HepG2 (cell line): ENCODE measurements around the gene GMFB. TPM values are rescaled to one million over a fixed set of nuclear protein-coding genes. Genes with fewer than 3 reads are reported as not detected.

Source experiments
- BRF2 ChIP-seq: sonication (generic); formaldehyde crosslinking; IDR thresholded peaks from 2 replicates; pipeline ENCODE4 v1.8.1; 2022; ENCODE audit warnings: mild to moderate bottlenecking, missing genetic modification reagents
- FOXO1 ChIP-seq: sonication (generic); formaldehyde crosslinking; IDR thresholded peaks from 2 replicates; pipeline ENCODE4 v1.4.0; 2020; ENCODE audit warnings: missing genetic modification reagents
- GATAD1 ChIP-seq: IDR thresholded peaks from 2 replicates; pipeline ENCODE4 v1.6.1; 2016; ENCODE audit warnings: missing genetic modification reagents, missing compliant biosample characterization
- IRF2 ChIP-seq: IDR thresholded peaks from 2 replicates; pipeline ENCODE4 v1.6.1; 2018; ENCODE audit warnings: missing genetic modification reagents, missing compliant biosample characterization
- KAT8 ChIP-seq: IDR thresholded peaks from 2 replicates; pipeline ENCODE4 v1.6.1; 2016; ENCODE audit warnings: missing genetic modification reagents, missing compliant biosample characterization
- NCOR1 ChIP-seq: fragments of 200-600 bp; sonication (generic); IDR thresholded peaks from 2 replicates; pipeline ENCODE4 v1.7.0; 2017; ENCODE audit warnings: antibody characterized with exemption, low read length, borderline replicate concordance
- NFE2 ChIP-seq: sonication (generic); formaldehyde crosslinking; IDR thresholded peaks from 2 replicates; pipeline ENCODE4 v1.4.0; 2020; ENCODE audit warnings: missing genetic modification reagents
- PLSCR1 ChIP-seq: sonication (generic); formaldehyde crosslinking; IDR thresholded peaks from 2 replicates; pipeline ENCODE4 v1.5.0; 2020; ENCODE audit warnings: missing genetic modification reagents, mild to moderate bottlenecking, borderline replicate concordance
- RARA ChIP-seq: IDR thresholded peaks from 2 replicates; pipeline ENCODE4 v1.6.1; 2016; ENCODE audit warnings: missing genetic modification reagents, missing compliant biosample characterization
- SAP130 ChIP-seq: IDR thresholded peaks from 2 replicates; pipeline ENCODE4 v1.6.1; 2016; ENCODE audit warnings: low read depth
- SMC3 ChIP-seq: IDR thresholded peaks from 2 replicates; pipeline ENCODE4 v1.6.1; 2011; ENCODE audit warnings: low read length, improper control_type of control experiment
- SOX6 ChIP-seq, 2 experiments: fragments of 450-650 bp in 1 of 2; sonication (generic) in 1 of 2; formaldehyde crosslinking in 1 of 2; IDR thresholded peaks; 2 replicates each; pipeline versions ENCODE4 v1.4.0 to v1.6.1; 2017 to 2020; ENCODE audit warnings: antibody characterized with exemption in 1 of 2, mild to moderate bottlenecking in 1 of 2, missing genetic modification reagents in 1 of 2
- TP53 ChIP-seq: sonication (generic); formaldehyde crosslinking; conservative IDR thresholded peaks from 2 replicates; pipeline ENCODE4 v1.4.0; 2020; ENCODE audit warnings: missing genetic modification reagents
- ZMYM4 ChIP-seq: sonication (generic); formaldehyde crosslinking; IDR thresholded peaks from 2 replicates; pipeline ENCODE4 v1.8.1; 2023; ENCODE audit warnings: mild to moderate bottlenecking, missing genetic modification reagents
- ZNF431 ChIP-seq: sonication (generic); formaldehyde crosslinking; IDR thresholded peaks from 2 replicates; pipeline ENCODE4 v1.9.0; 2022; ENCODE audit warnings: missing genetic modification reagents, low read depth, mild to moderate bottlenecking, borderline replicate concordance
- ZNF460 ChIP-seq: sonication (generic); formaldehyde crosslinking; IDR thresholded peaks from 2 replicates; pipeline ENCODE4 v1.5.1; 2020; ENCODE audit warnings: missing genetic modification reagents, mild to moderate bottlenecking, borderline replicate concordance
- ZNF609 ChIP-seq: sonication (generic); formaldehyde crosslinking; IDR thresholded peaks from 2 replicates; pipeline ENCODE4 v1.4.0; 2020; ENCODE audit warnings: mild to moderate bottlenecking, missing genetic modification reagents, borderline replicate concordance
- ZNF644 ChIP-seq: IDR thresholded peaks from 2 replicates; pipeline ENCODE4 v1.6.1; 2016; ENCODE audit warnings: low read depth
- ZNF691 ChIP-seq: sonication (generic); formaldehyde crosslinking; IDR thresholded peaks from 2 replicates; pipeline ENCODE4 v1.4.0; 2020; ENCODE audit warnings: missing genetic modification reagents, low read depth, mild to moderate bottlenecking, borderline replicate concordance
- polyA plus RNA-seq, 8 experiments: library from polyadenylated mRNA; depleted of rRNA in 3 of 8; stranded (reverse) in 7 of 8; unstranded in 1 of 8; fragments of >200 nt; fragmentation: Illumina TruSeq in 4 of 8; extraction: Trizol in 4 of 8; gene quantifications; 2 replicates each; pipeline versions ENCODE4 v1.2.1 to v1.2.3, GENCODE V29; 2011 to 2016; ENCODE audit warnings: low read depth in 4 of 8, missing spikeins in 1 of 8, mixed read lengths in 1 of 8; ENCODE audit not compliant: insufficient read depth in 1 of 8
- total RNA-seq, 5 experiments: library from RNA; depleted of rRNA; stranded (reverse); fragments of >200 nt; fragmentation: Illumina TruSeq; extraction: Trizol; gene quantifications; 2 replicates each; pipeline ENCODE4 v1.2.3, GENCODE V29; 2016; ENCODE audit warnings: low read depth in 1 of 5
- TF ChIP-seq, protein P1 (sequence below): sonication (generic); formaldehyde crosslinking; IDR thresholded peaks from 2 replicates; pipeline ENCODE4 v1.8.0; 2022; ENCODE audit warnings: missing genetic modification reagents, mild to moderate bottlenecking, moderate library complexity, borderline replicate concordance

Gene GMFB
- total and polyA plus RNA-seq, 2 of the 13 experiments (the other 11 are each of a cell fraction or from before 2014, with no cell fraction given) = 17.3 to 68.2 TPM

GRCh38 chr14:54447231-54447692 is 41.5 kb downstream of the GMFB start (continued):
- no peak for TF ChIP-seq PLSCR1 (CRISPR knock-in tag)
- peak; percentile 53; the same call in 1 of the 2 replicates for TF ChIP-seq KAT8 (CRISPR knock-in tag)
- no peak for TF ChIP-seq SOX6 (IDR thresholded peaks at IDR 0.05)
- peak; percentile 92 for TF ChIP-seq SOX6 (CRISPR knock-in tag; IDR thresholded peaks at IDR 0.05)
- peak; percentile 69; the same call in 1 of the 2 replicates for TF ChIP-seq ZNF431 (CRISPR knock-in tag)
- TF ChIP-seq NCOR1 = peak; percentile 81; the same call in 1 of the 2 replicates
- TF ChIP-seq TP53 (CRISPR knock-in tag) = no peak
- peak; percentile 67 for TF ChIP-seq GATAD1 (CRISPR knock-in tag)
- TF ChIP-seq ZNF460 (CRISPR knock-in tag) = peak; percentile 73; the same call in 1 of the 2 replicates
- peak; percentile 85 for TF ChIP-seq RARA (CRISPR knock-in tag)
- no peak for TF ChIP-seq BRF2 (CRISPR knock-in tag)
- TF ChIP-seq NFE2 (CRISPR knock-in tag) = peak; percentile 63; the same call in 1 of the 2 replicates
- peak; percentile 94 for TF ChIP-seq ZNF644 (CRISPR knock-in tag)
- TF ChIP-seq IRF2 (CRISPR knock-in tag) = peak; percentile 72
- TF ChIP-seq SMC3 = peak; percentile 40; the same call in 1 of the 2 replicates
- TF ChIP-seq ZNF609 = peak; percentile 77; the same call in 1 of the 2 replicates
- peak; percentile 72 for TF ChIP-seq ZMYM4 (CRISPR knock-in tag)
- TF ChIP-seq, protein P1, sequence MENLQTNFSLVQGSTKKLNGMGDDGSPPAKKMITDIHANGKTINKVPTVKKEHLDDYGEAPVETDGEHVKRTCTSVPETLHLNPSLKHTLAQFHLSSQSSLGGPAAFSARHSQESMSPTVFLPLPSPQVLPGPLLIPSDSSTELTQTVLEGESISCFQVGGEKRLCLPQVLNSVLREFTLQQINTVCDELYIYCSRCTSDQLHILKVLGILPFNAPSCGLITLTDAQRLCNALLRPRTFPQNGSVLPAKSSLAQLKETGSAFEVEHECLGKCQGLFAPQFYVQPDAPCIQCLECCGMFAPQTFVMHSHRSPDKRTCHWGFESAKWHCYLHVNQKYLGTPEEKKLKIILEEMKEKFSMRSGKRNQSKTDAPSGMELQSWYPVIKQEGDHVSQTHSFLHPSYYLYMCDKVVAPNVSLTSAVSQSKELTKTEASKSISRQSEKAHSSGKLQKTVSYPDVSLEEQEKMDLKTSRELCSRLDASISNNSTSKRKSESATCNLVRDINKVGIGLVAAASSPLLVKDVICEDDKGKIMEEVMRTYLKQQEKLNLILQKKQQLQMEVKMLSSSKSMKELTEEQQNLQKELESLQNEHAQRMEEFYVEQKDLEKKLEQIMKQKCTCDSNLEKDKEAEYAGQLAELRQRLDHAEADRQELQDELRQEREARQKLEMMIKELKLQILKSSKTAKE = peak; percentile 24; the same call in 1 of the 2 replicates
- TF ChIP-seq SAP130 (CRISPR knock-in tag) = peak; percentile 87
- TF ChIP-seq FOXO1 (CRISPR knock-in tag) = peak; percentile 69; the same call in 1 of the 2 replicates
- TF ChIP-seq ZNF691 (CRISPR knock-in tag) = no peak
